MM.1S (cell line): ENCODE measurements around the gene AEBP1.

Experiments used
- EZH2 ChIP-seq: fragments of 300-600 bp; sonication (generic); optimal IDR thresholded peaks from 2 replicates; pipeline ENCODE3; 2017; ENCODE audit warnings: low read depth, mild to moderate bottlenecking, antibody characterized with exemption, low read length, mixed read lengths
- TF ChIP-seq, protein P1 (sequence below): fragments of 300-600 bp; sonication (generic); IDR thresholded peaks from 2 replicates; pipeline ENCODE4 v1.5.1; 2016; ENCODE audit warnings: antibody characterized with exemption, low read length, mixed read lengths

GRCh38 chr7:44062903-44063295, 41.2 kb upstream of the AEBP1 start:
- TF ChIP-seq, protein P1, sequence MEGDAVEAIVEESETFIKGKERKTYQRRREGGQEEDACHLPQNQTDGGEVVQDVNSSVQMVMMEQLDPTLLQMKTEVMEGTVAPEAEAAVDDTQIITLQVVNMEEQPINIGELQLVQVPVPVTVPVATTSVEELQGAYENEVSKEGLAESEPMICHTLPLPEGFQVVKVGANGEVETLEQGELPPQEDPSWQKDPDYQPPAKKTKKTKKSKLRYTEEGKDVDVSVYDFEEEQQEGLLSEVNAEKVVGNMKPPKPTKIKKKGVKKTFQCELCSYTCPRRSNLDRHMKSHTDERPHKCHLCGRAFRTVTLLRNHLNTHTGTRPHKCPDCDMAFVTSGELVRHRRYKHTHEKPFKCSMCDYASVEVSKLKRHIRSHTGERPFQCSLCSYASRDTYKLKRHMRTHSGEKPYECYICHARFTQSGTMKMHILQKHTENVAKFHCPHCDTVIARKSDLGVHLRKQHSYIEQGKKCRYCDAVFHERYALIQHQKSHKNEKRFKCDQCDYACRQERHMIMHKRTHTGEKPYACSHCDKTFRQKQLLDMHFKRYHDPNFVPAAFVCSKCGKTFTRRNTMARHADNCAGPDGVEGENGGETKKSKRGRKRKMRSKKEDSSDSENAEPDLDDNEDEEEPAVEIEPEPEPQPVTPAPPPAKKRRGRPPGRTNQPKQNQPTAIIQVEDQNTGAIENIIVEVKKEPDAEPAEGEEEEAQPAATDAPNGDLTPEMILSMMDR, result no peak
- TF ChIP-seq EZH2, result no peak
